Hematopoietic multipotent progenitor cell treated with erythropoietin and hydrocortisone succinate and interleukin-3 and kit ligand, for 6 days (in vitro differentiated cells): Measurements from ENCODE around the gene EXOC2.

Experiments
- DNase-seq: peaks from one replicate; pipeline ENCODE4 v3.0.0-alpha.2; 2015

The EXOC2 gene

DNA sequence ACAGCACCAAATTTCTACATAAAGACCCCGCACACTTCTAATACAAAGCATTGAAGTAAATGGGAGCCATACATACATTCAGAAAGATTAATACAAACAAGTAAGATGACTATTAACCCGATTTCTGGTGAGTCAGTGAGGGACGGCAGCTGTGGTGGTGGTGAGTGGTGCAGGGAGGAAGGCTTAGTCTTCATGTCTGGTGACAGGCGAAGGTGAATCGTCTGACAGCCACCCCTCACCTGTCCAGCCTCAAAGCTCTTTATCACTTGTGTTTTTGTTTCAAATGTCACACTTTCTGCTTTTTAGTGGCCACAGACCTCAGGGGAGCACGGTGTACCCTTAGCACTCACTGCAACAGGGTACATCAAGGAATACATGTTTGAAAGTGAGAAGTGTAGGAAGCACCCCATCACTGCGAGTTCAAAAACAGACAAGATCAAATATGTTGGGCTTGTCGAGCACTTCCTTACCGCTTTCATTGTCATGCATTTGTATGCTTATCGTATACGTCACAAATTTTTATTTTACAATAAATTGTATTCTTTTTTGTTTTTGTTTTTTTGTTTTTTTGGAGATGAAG, 237.8 kb downstream of the EXOC2 start:
- no peak for DNase-seq

DNA sequence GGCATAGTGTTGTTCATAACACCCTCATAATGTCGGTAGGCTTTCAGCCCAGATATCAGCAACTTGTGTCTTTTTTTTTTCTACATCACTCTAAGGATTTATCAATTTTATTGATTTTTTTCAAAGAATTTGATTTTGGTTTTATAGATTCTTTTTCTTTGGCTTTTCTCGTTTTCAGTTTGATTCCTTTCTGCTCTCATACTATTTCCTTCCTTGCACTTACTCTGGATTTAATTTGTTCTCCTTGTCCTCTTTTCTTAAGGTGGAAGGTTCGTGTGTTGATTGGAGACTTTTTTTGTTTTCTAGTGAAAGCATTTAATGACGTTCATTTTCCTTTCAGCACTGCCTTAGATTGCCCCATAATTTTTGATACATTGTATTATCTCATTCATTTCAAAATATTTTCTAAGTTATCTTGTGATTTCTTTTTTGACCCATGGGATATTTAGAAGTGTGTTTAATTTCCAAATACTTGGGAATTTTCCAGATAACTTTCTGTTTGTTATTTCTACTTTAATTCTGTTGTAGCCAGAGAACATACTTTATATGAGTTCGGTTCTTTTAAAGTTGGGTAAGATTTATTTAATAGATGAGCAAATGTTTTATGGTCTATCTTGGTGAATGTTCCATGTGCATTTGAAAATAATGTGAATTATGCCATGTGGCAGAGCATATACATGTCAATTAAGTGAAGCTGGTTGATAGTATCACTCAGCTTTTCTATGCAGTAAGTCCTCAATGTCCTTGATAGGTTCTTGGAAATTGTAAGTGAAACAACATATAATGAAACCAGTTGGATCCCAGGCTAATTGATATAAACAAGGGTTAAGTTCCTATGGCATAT, 238.6 kb downstream of the EXOC2 start:
- DNase-seq = no peak

DNA sequence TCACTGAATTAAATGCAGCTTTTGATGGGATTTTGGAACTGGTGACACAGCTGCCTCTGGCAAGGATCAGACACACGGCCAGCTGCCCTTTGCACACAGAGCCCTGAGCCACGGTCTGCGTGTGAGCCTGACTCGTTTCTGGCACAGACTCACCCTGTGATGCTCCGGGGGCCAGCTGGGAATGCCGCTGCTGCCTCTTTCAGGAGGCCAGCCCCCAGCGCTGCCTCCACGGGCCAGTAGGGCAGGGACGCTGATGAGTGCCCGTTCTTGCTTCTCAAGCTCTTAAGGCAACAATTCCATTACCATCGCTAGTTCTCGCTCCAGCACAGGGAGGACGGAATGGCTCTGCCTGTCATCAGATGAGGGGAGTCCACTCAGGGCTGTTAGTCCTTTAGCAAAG, 239.8 kb downstream of the EXOC2 start:
- DNase-seq = no peak

DNA sequence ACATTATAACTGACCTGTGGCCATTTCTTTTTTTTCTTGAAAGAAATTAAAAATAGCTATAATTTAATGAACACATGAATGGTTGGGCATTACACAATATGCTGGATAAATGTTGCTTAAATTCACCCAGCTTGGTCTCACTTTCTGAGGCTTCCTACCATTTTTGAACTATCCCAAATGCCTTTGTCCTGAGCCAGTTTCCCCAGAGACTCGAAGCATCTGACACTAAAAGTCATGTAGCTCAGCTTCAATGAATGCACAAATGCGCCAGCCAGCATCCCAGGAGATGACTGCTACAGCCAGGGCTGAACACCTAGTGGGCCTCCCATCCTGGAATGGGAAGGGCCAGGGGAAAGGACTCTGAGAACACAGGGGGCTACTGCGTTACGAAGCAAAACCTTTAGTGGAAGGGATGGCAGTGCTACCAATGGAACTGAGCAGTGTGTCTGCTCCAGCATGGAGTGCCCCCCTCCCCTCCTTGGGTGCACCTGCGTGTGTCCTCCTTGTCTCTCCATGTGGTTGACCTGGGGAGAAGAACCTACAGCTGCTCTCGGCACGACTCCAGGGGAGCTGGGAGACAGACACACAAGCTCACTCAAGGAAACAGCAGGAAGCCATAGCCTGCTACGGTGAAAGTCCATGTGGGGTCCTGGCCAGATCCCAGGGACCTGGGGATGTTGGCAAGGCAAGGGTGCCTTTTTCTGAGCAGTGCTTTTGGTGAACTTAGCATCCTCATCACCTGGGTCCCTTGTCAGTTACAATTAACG, 240.5 kb downstream of the EXOC2 start:
- DNase-seq = no peak

DNA sequence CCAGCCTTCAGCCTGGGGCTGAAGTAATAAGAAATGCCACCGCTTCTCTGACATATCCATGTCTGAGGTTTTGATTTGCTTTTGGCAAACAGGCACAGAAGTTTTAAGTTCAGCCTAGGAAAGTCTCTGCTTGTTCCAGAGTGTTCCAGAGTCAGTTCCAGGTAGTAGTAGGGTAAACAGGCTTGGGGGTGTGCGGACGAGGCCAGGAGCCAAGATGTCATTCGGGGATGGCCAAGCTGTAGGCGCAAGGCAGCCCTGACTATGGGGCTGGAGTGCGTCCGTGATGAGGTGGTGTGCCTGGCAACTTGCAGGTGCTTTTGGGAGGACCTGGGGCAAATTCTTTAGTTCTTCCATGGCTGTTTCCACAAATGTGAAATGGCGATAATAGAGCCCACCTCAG, 241.1 kb downstream of the EXOC2 start:
- no peak for DNase-seq

DNA sequence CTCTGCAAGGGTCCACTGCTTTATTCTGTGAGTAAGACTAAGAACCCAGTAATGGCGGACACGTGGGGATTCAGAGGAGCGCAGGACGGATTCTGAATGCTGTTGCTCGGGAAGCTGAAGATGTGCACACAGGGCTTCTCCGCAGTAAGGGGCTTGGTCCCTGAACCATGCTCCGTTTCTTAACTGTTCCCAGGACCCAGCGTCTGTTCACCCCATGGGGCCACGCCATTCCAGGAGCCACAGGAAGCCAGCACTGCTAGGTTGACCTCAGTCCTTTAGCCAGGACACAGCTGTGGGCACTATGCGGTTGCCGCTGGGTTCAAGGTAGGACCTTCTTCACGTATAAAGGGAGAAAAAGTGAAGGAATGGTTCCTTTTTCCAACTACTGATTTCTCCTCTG, 241.6 kb downstream of the EXOC2 start:
- no peak for DNase-seq

DNA sequence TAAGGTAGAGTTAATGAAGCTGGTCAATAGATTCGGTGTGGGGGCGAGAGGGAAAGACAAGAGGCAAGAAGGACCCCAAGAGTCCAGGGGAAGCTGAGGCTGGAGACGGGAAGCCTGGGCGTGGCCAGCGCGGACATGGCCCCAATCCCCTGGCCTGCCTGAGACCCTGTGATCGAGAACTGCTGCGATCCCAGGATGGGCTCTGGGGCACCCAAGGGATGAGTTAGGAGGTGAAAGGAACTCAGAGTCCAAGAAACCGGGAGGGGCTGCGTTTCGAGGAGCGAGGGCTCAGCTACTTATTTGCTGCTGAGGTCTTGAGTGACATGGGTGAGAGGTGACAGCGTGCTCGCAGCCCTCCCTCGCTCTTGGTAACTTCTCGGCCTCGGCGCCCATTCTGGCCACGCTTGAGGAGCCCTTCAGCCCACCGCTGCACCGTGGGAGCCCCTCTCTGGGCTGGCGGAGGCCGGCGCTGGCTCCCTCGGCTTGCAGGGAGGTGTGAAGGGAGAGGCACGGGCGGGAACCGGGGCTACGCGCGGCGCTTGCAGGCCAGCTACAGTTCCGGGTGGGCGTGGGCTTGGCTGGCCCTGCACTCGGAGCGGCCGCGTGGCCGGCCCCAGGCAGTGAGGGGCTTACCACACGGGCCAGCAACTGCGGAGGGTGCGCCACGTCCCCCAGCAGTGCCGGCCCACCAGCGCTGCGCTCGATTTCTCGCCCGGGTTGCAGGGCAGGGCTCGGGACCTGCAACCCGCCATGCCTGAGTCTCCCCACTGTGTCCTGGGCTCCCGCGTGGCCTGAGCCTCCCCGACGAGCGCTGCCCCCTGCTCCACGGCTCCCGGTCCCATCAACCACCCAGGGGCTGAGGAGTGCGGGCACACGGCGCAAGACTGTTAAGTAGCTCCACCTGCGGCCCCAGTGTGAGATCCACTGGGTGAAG, 243.2 kb downstream of the EXOC2 start:
- no peak for DNase-seq

DNA sequence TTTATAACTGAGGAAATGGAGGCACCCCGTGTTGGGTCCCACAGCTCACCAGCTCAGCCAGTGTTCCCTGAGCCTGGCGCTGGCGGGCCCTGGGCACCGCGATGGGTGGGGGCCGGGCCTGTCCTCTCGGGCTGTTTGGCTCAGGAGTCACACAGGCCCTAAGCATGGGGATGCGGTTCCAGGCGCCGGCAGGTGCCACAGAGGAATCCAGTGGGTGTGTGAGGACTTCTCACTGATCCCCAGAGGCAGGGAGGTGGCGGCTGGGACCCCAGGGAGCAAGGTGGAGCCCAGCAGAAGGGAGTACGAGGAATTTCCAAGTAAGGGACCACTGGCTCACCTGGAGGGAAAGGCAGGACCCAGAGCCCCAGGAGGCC, 243.9 kb downstream of the EXOC2 start:
- DNase-seq = no peak

DNA sequence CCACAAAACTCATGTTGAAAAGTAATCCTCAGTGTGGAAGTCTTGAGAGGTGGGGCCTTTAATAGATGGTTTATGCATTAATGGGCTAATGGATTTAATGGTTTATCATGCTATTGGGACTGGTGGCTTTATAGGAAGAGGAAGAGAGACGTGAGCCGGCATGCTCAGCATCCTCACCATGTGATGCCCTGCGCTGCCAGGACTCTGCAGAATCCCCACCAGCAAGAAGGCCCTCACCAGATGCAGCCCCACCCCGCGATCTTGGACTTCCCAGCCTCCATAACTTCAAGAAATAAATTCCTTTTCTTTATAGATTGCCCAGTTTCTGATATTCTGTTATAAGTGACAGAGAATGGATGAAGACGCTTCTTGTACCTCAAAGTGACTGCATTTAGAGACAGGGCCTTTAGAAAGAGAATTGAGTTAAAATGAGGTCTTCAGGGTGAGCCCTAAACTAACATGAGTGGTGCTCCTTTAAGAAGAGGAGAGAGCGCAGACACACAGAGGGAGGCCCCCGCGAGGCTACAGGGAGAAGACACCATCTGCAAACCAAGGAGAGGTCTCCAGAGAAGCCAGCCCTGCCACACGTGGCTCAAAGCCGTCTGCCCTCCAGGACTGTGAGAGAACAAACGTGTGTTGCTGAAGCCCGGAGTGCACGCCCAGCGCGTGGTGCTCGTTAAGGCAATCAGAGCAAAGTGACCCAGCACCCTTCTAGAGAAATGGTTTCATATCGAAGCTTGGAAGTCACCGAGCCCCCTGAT, 244.5 kb downstream of the EXOC2 start:
- DNase-seq = no peak

DNA sequence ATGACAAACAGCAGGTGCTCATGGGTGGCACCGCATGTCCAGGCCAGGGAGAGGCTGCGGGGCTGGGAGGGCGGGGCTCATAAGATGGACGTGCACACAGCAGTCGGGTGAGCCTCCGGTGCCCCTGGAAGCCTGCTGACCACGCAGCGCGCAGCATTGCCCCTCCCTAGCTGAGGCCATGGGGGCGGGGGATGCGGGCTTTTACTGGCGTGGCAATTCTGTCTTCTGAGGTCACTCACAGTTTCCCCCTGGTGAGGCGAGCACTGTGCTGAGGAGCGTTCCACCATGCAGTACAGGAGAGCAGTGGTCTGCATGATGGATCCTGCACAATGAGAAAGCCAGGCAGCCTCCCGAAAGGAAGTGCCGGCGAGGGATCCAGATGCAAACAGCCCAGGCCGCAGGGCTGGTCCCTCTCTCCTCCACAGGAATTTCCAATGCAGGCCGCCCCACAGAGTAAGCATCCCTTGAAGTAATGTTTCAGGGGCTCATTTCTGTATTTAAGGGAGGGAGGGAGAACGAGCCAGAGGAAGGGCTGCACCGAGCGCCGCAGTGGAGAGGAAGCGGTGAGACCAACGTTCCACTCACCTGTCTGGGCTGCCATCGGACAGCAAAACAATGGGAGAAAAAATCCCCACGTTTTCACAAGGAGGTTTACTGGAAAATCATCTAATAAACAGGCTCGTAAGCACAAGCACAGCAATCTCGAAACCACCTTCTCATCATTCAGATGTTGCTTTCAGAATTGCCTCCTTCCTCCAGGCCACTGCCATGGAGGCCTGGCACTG, 245.4 kb downstream of the EXOC2 start:
- DNase-seq = no peak

DNA sequence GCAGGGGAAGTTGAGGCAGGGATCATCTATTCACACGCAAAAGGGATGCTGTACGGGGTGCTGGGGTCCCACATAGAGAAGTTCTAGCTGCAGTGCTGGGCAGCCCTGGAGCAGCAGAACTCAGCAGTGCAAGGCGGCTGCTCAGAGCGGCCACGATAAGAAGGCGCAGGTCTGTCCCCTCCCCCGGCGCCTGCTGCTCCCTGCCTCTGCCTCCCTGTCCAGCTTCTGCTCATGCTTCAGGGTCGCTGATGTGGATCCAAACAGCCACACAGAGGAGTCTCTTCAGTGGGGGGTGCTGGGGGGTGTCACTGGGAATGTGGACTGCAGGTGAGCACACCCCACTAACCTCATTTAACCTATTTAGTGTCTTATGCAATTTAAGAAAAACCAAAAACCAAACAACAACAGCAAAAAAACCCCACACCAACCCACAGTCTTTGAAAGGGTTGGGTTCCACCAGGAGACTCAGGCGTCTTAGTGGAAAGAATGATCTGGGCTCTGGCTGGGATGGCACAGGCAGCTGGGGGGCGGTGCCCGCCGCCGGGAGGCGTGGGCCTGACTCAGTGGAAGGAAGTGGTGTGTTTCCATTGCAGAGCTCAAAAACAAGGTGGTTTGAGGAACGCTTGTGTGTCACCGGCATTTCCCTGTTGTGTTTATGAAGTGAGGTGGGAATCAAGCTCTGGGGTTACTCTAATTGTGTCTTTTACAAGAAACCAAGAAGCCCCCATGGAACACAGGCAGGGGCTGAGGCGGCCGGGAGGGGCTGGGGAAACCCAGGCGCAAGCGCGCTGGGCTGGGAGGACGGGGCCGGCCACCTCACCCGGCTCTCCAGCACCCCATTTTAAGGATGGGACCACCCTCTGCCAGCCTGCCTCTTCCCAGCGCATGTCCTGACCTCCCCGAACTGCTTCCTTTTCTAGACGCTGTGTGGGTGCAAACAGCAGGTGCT, 246.2 kb downstream of the EXOC2 start:
- DNase-seq = no peak

DNA sequence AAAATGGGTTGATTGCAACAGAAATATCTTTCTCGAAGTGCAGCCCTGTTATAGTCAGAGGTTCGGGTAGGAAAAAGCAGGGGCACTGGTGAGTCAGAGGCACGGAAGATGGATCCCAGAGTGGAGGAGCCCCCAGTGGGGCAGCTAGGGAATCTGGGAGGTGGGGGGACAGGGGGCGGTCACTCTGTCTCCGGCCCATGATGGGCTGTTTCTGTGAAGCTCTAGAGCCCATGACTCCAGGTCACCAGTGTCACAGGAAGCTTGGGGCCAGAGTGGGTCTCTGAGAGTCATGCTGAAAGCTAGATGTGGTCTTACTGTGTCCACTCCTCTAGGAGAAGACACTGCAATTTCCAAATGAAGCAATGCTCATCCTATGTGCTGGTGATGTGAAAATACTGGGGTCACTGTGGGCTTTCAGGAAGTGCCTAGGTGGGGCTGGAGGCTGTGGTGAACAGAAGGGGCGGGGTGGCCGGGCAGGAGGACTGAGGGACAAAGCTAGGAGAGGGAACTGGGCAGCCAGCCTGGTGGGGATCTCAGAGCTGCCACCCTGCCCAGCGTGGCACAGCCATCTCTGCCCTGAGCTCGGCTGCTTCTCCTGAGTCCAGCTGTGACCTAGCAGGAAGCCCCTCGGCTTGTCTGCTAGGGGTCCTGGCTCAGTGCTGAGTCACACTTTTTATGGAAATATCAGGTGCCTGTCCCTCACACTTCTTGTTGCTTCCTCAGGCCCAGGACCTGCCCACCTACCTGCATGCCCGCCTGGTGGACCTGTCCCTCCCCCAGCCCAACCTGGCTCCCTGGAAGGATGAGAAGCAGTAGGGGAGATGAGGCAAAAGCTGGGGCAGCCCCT, 247.1 kb downstream of the EXOC2 start:
- DNase-seq = peak; percentile 16

DNA sequence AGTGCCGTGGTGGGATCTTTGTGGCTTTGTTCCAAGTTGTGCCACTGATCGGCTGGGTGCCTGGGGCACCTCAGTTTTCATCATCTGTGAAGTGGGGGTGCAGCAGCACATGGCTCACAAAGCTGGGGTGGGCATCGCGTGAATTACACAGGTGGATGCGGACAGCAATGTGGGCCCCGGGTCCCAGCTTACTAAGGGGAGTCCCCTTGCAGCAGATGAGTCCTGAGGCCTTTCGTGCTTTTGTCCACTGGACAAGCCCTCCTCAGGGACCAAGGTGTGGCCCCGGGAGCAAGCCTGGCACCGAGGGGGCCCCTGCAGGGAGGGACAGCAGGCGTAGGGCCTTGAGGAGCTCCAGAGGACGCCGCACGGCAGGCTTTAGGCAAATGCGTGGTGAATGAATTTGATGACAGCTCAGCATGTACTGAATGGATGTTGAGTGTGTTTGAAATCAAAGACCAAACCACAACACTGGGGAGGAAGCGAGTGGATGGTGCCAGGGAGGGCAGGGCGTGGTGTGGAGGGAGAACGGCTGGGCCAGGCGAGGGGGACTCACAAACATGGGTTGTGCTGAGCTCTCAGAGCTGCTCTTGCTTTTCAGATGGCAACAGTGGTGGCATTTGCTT, 248.2 kb downstream of the EXOC2 start:
- DNase-seq = no peak

DNA sequence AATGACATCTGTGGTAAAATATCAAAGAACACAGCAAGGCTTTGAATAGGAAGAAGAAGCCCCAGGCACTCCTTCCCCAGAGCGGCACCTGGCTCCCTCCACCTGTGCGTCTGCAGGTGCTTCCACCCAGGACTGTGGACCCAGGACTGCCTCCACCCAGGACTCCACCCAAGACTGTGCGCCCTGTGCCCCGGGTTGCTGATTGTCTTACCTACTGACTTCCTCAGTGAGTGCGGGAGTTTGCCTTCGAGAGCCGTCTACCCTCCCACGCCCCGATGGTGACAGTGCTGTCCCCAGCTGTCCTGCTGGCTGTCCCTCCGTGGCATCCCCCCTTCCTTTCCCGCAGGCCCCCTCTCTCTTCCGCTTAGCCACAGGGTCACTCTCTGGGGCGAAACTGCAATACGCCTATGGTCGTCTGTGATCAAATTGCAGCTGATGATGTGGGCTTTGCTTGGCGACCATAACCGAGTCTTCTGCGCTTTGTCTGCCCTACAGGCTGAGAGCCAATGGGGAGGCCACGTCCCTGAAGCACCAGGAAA, 249.2 kb downstream of the EXOC2 start:
- no peak for DNase-seq

DNA sequence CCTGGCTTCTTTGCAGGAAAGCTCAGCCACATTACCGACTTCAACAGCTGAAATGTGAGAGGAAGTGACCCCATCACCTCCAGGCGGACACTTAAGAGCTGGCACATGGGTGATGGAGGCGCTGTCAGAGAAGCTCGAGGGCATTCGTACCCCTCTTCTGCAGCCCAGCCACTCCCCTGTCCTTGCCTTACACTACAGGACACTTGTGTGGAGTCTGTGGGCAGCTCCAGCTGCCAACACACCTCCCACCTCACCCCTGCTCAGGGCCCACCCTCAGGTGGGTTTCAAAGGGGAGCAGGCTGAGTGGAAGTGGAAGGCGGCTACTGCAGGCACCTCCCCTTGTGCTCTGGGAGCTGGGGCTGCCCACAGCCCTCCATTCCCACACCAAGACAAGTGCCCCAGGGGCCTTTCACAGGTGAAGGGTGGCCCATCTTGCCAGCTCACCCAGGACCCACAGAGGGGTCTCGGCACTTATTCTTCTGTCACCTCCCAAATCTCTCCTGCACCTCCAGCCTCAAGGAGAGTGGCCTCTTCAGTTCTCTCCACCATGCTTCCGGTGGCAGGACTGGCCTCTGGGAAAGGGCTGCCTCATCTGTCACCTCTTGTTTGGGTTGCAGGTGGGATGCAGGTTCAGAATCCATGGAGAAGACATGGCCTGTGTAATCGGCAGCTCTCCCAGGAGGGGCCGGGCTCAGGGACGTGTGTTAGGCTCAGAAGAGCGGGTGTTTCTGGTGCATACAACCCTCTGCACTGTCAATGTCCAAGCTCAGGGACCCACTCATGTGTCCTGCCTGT, 251.6 kb downstream of the EXOC2 start:
- DNase-seq = no peak

DNA sequence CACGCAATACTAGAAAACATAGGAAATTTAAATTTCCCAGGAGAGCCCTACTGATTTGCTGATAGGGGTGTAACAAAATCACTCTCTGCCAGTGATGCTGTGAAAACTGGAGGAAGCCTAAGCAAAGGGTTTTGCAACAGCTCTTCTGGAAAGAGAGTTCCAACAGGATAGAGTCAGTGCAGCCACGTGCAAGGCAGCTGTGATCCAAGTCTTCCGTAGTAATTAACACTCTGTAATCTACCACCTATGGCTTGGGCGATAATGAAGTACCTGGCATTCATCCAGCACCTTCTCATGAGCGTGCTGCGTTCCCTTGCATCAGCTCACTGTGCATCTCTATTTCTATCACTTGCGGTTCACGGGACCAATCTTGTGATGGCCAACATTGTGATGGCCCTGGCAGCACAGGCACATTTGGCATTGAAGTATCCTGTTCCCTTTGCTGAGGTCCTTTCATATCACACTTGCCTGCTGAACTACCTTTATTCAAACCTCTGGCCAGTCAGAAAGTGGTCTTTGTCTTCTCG, 253.2 kb downstream of the EXOC2 start:
- DNase-seq = no peak

DNA sequence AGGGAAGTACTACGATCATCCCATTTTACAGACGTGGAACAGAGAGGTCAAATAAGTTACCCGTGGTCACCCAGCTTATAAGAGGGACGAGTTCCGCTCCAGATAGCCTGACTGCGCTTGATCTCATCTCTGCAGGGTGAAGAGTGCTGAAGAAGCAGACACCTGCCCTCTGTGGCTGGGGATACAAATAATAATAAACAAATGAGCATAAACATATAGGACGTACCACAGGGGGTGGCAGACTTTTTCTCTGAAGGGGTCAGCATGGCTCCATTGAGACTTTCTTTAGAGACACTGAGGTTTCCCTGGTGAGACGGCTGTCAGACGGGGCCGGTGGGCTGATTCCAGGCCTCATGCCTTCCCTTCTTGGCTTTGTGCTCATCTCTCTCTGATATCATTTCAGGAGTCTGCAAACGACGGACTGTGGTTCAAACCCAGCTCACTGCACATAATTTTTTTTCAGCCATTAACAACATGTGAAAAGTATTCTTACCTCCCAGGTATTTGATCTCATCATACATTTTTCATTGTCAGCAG, 254.2 kb downstream of the EXOC2 start:
- no peak for DNase-seq
